Mesothelial cell of epicardium (in vitro differentiated cells): Measurements from ENCODE around the gene FGF19. TPM values are rescaled to one million over a fixed set of nuclear protein-coding genes. Genes with fewer than 3 reads are reported as not detected.
"Not testable (repeated sequence)": the region's sequence is repeated elsewhere in the genome, so short reads cannot be mapped to it uniquely, and the experiment has no call there.

Experiments used
- DNase-seq, 2 experiments: peaks; one replicate each; pipeline ENCODE4 v3.0.0; 2021; ENCODE audit warnings: low spot score in 2 of 2; ENCODE audit not compliant: unreplicated experiment in 2 of 2
- H3K27ac Mint-ChIP-seq: 2 replicates; pipeline ENCODE4 v1.8.0; 2021; ENCODE audit warnings: mixed read lengths
- H3K27me3 Mint-ChIP-seq: 2 replicates; pipeline ENCODE4 v1.8.0; 2021; ENCODE audit warnings: low read depth, mixed read lengths
- H3K36me3 Mint-ChIP-seq: 2 replicates; pipeline ENCODE4 v1.8.0; 2021; ENCODE audit warnings: mixed read lengths
- H3K4me1 Mint-ChIP-seq: 2 replicates; pipeline ENCODE4 v1.8.0; 2021; ENCODE audit warnings: mixed read lengths
- H3K4me3 Mint-ChIP-seq: 2 replicates; pipeline ENCODE4 v1.8.0; 2021; ENCODE audit warnings: mild to moderate bottlenecking, moderate library complexity, mixed read lengths
- H3K9me3 Mint-ChIP-seq: 2 replicates; pipeline ENCODE4 v1.8.0; 2021; ENCODE audit warnings: mixed read lengths
- CTCF ChIP-seq: fragments of 200-600 bp; sonication (generic); IDR thresholded peaks from one replicate; pipeline ENCODE4 v1.5.0; 2021; ENCODE audit warnings: antibody characterized with exemption; ENCODE audit not compliant: unreplicated experiment
- total RNA-seq: library from RNA; stranded (reverse); gene quantifications from 3 replicates; pipeline ENCODE4 v1.2.1, GENCODE V29; 2021

Gene FGF19
- total RNA-seq, 1 donor from 2014 or later = not detected

GRCh38 chr11:69697861-69698260, 6.0 kb downstream of the FGF19 start:
- Mint-ChIP-seq H3K4me1 (peaks cover 14% of the 10 kb centered on the region), H3K4me3 (no peak overlapping the region), H3K27me3 (peaks cover 49% of the 10 kb centered on the region), H3K36me3 (no peaks in the 10 kb centered on the region), H3K27ac (no peak overlapping the region), H3K9me3 (no peaks in the 10 kb centered on the region)
- TF ChIP-seq CTCF = no peak
- no peak for DNase-seq

GRCh38 chr11:69697469-69697843, 6.4 kb downstream of the FGF19 start:
- TF ChIP-seq CTCF = no peak
- Mint-ChIP-seq H3K4me3 (no peak overlapping the region), H3K9me3 (peaks cover 3% of the 10 kb centered on the region), H3K27me3 (peaks cover 46% of the 10 kb centered on the region), H3K36me3 (no peaks in the 10 kb centered on the region), H3K27ac (no peak overlapping the region), H3K4me1 (peaks cover 10% of the 10 kb centered on the region)
- no peak for DNase-seq

GRCh38 chr11:69696749-69697468, 6.9 kb downstream of the FGF19 start:
- Mint-ChIP-seq H3K36me3 (peaks cover 3% of the 10 kb centered on the region), H3K9me3 (peaks cover 8% of the 10 kb centered on the region), H3K27ac (no peak overlapping the region), H3K27me3 (peaks cover 42% of the 10 kb centered on the region), H3K4me3 (no peak overlapping the region), H3K4me1 (peaks cover 10% of the 10 kb centered on the region)
- TF ChIP-seq CTCF = no peak
- DNase-seq = no peak

GRCh38 chr11:69695995-69696394, 7.8 kb downstream of the FGF19 start:
- Mint-ChIP-seq H3K4me1 (peaks cover 10% of the 10 kb centered on the region), H3K27me3 (peaks cover 33% of the 10 kb centered on the region), H3K9me3 (peaks cover 12% of the 10 kb centered on the region)
- not testable (repeated sequence) for H3K36me3 Mint-ChIP-seq, H3K4me3 Mint-ChIP-seq, H3K27ac Mint-ChIP-seq, DNase-seq

- Mint-ChIP-seq H3K9me3 (peaks cover 12% of the 10 kb centered on the region), H3K36me3 (peaks cover 3% of the 10 kb centered on the region), H3K27ac (no peak overlapping the region), H3K27me3 (peaks cover 29% of the 10 kb centered on the region), H3K4me3 (no peak overlapping the region), H3K4me1 (peaks cover 6% of the 10 kb centered on the region)
- no peak for TF ChIP-seq CTCF
- DNase-seq = no peak
Observed at GRCh38 chr11:69695581-69695980, 8.2 kb downstream of the FGF19 start.

GRCh38 chr11:69694781-69695180, 9.0 kb downstream of the FGF19 start:
- Mint-ChIP-seq H3K27me3 (peaks cover 23% of the 10 kb centered on the region), H3K27ac (no peak overlapping the region), H3K4me1 (peaks cover 2% of the 10 kb centered on the region), H3K4me3 (no peak overlapping the region), H3K36me3 (peaks cover 3% of the 10 kb centered on the region), H3K9me3 (peaks cover 12% of the 10 kb centered on the region)
- no peak for TF ChIP-seq CTCF
- no peak for DNase-seq
